ENCODE data around the gene ABCC1.
"Not testable (repeated sequence)": the region's sequence is repeated elsewhere in the genome, so short reads cannot be mapped to it uniquely, and the experiment has no call there.

ABCC1 gene

GRCh38 chr16:16104132-16104803 is 154.9 kb downstream of the ABCC1 start:
- peaks cover 11% of the 10 kb centered on the region for H3K36me3 ChIP-seq (ENCODE audit: control insufficient read depth, insufficient read depth, low read length)
- H3K4me3 ChIP-seq (ENCODE audit: low read length); H3K27me3 ChIP-seq (ENCODE audit: control insufficient read depth, insufficient read depth, low read length); H3K4me1 ChIP-seq (ENCODE audit: control insufficient read depth, insufficient read depth, low read length); H3K9me3 ChIP-seq (ENCODE audit: control insufficient read depth, low read length); H3K9ac ChIP-seq (ENCODE audit: low read length): not testable (repeated sequence)

- H3K27me3 ChIP-seq (ENCODE audit: control insufficient read depth, insufficient read depth, low read length); H3K4me3 ChIP-seq (ENCODE audit: low read length); H3K4me1 ChIP-seq (ENCODE audit: control insufficient read depth, insufficient read depth, low read length); H3K9me3 ChIP-seq (ENCODE audit: control insufficient read depth, low read length); H3K9ac ChIP-seq (ENCODE audit: low read length): not testable (repeated sequence)
- peaks cover 11% of the 10 kb centered on the region for H3K36me3 ChIP-seq (ENCODE audit: control insufficient read depth, insufficient read depth, low read length)
Observed at GRCh38 chr16:16104804-16105141, 155.4 kb downstream of the ABCC1 start.

- Histone ChIP-seq H3K9me3 (ENCODE audit: control insufficient read depth, low read length) (no peaks in the 10 kb centered on the region), H3K4me1 (ENCODE audit: control insufficient read depth, insufficient read depth, low read length) (no peaks in the 10 kb centered on the region), H3K36me3 (ENCODE audit: control insufficient read depth, insufficient read depth, low read length) (peaks cover 11% of the 10 kb centered on the region), H3K9ac (ENCODE audit: low read length) (no peak overlapping the region), H3K27me3 (ENCODE audit: control insufficient read depth, insufficient read depth, low read length) (no peaks in the 10 kb centered on the region), H3K4me3 (ENCODE audit: low read length) (no peak overlapping the region)
Observed at GRCh38 chr16:16105646-16106045, 156.2 kb downstream of the ABCC1 start.

DNA sequence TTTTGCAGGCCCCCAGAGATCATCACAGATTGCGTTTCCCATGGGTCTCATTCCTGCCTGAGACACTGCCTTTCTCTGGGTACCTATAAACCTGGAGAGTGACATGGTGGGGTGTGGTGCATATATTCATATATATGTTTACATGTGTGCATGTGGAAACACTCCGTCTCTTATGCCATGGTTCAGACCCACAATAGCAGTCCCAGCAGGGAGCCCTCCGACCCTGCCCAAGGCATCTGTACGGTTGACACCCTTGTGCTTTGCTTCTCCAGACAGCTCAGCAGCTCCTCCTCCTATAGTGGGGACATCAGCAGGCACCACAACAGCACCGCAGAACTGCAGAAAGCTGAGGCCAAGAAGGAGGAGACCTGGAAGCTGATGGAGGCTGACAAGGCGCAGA is 157.1 kb downstream of the ABCC1 start:
- Histone ChIP-seq H3K27me3 (ENCODE audit: control insufficient read depth, insufficient read depth, low read length) (no peaks in the 10 kb centered on the region), H3K4me3 (ENCODE audit: low read length) (no peak overlapping the region), H3K9me3 (ENCODE audit: control insufficient read depth, low read length) (no peaks in the 10 kb centered on the region), H3K4me1 (ENCODE audit: control insufficient read depth, insufficient read depth, low read length) (no peaks in the 10 kb centered on the region), H3K36me3 (ENCODE audit: control insufficient read depth, insufficient read depth, low read length) (peaks cover 11% of the 10 kb centered on the region), H3K9ac (ENCODE audit: low read length) (no peak overlapping the region)

- Histone ChIP-seq H3K36me3 (ENCODE audit: control insufficient read depth, insufficient read depth, low read length) (peaks cover 6% of the 10 kb centered on the region), H3K4me1 (ENCODE audit: control insufficient read depth, insufficient read depth, low read length) (no peaks in the 10 kb centered on the region), H3K9me3 (ENCODE audit: control insufficient read depth, low read length) (no peaks in the 10 kb centered on the region), H3K9ac (ENCODE audit: low read length) (no peak overlapping the region), H3K27me3 (ENCODE audit: control insufficient read depth, insufficient read depth, low read length) (no peaks in the 10 kb centered on the region), H3K4me3 (ENCODE audit: low read length) (no peak overlapping the region)
Observed at GRCh38 chr16:16107839-16108238, 158.4 kb downstream of the ABCC1 start.

DNA sequence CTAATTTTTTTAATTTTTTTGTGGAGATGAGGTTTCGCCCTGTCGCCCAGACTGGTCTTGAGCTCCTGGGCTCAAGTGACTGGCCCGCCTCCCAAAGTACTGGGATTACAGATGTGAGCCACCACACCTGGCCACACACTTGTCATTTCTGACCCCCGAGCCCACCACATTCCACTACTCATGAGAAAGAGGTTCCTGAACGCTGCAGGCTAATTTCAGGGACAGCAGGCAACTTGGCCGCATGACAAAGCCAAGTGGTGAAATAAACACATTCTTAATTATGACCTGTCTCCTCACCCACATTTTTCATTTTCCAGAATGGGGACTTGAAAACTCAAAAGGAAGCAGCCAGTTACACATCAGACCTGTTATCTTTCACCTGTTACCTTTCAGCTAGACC is 159.3 kb downstream of the ABCC1 start:
- H3K4me1 ChIP-seq (ENCODE audit: control insufficient read depth, insufficient read depth, low read length): no peaks in the 10 kb centered on the region
- no peak overlapping the region for H3K4me3 ChIP-seq (ENCODE audit: low read length)
- H3K36me3 ChIP-seq (ENCODE audit: control insufficient read depth, insufficient read depth, low read length): peaks cover 3% of the 10 kb centered on the region
- H3K27me3 ChIP-seq (ENCODE audit: control insufficient read depth, insufficient read depth, low read length): no peaks in the 10 kb centered on the region
- no peaks in the 10 kb centered on the region for H3K9me3 ChIP-seq (ENCODE audit: control insufficient read depth, low read length)
- H3K9ac ChIP-seq (ENCODE audit: low read length): no peak overlapping the region

DNA sequence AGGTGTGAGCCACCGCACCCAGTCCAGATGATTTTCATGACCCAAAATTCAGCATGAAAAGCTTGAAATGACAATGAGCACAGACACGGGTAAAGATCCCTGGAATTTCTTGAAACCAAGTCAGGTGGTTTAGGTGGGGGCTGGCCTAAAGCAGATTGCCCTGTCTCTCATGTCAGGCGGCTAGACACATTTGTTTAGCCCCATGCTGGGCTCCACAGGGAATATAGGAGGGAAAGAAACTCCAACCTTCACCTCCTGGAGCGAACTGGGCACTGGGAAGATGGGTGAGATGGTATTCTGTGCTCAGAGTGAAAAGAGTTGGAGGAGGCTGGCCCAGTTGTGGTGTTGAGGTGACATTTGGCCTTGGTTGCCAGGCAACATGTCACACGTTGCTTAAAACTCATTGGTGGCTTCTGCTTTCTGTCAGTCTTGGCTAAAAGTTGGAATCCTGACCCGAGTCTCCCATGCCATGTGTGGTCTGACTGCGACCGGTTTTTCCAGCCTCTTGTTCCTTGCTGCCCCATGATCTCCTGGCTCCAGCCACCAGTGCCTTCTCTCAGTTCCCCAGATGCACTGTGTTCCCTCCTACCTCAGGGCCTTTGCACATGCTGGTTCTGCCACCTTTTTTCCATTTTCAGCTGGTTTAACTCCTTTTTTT is 160.2 kb downstream of the ABCC1 start:
- Histone ChIP-seq H3K36me3 (ENCODE audit: control insufficient read depth, insufficient read depth, low read length) (peaks cover 3% of the 10 kb centered on the region), H3K9ac (ENCODE audit: low read length) (no peak overlapping the region), H3K4me1 (ENCODE audit: control insufficient read depth, insufficient read depth, low read length) (no peaks in the 10 kb centered on the region), H3K4me3 (ENCODE audit: low read length) (no peak overlapping the region), H3K9me3 (ENCODE audit: control insufficient read depth, low read length) (no peaks in the 10 kb centered on the region), H3K27me3 (ENCODE audit: control insufficient read depth, insufficient read depth, low read length) (no peaks in the 10 kb centered on the region)

DNA sequence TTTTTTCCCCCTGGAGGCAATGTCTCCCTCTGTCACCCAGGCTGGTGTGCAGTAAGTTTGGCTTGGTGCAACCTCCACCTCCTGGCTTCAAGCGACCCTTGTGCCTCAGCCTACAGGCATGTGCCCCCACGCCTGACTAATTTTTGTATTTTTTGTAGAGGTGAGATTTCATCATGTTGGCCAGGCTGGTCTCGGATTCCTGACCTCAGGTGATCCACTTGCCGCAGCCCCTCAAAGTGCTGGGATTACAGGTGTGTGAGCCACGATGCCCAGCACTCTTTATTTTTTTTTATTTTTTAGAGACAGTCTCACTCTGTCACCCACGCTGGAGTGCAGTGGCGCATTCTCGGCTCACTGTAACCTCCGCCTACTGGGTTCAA is 160.7 kb downstream of the ABCC1 start:
- no peak overlapping the region for H3K4me3 ChIP-seq (ENCODE audit: low read length)
- peaks cover 3% of the 10 kb centered on the region for H3K36me3 ChIP-seq (ENCODE audit: control insufficient read depth, insufficient read depth, low read length)
- H3K27me3 ChIP-seq (ENCODE audit: control insufficient read depth, insufficient read depth, low read length): no peaks in the 10 kb centered on the region
- no peaks in the 10 kb centered on the region for H3K4me1 ChIP-seq (ENCODE audit: control insufficient read depth, insufficient read depth, low read length)
- no peak overlapping the region for H3K9ac ChIP-seq (ENCODE audit: low read length)
- H3K9me3 ChIP-seq (ENCODE audit: control insufficient read depth, low read length): no peaks in the 10 kb centered on the region

DNA sequence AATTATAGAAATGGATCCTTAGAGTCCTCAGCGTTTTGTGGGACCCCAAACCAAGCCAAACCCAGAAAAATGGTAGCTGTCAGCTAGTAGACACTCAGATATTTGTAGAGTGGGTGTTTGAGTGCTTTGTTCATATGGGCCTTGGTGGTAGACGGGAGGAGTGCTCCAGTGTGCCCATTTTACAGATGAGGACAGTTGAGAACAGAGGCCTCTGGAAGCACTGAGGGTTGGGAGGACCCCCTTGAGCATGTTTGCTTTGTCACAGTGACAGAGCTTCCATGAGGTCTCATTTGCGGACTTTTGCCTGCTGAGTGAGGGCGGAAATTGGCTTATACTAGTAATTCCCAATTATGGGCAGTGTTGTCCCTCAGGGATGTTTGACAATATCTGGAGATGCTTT is 162.2 kb downstream of the ABCC1 start:
- H3K9me3 ChIP-seq (ENCODE audit: control insufficient read depth, low read length): no peaks in the 10 kb centered on the region
- H3K27me3 ChIP-seq (ENCODE audit: control insufficient read depth, insufficient read depth, low read length): no peaks in the 10 kb centered on the region
- H3K4me3 ChIP-seq (ENCODE audit: low read length): no peak overlapping the region
- no peak overlapping the region for H3K9ac ChIP-seq (ENCODE audit: low read length)
- H3K4me1 ChIP-seq (ENCODE audit: control insufficient read depth, insufficient read depth, low read length): no peaks in the 10 kb centered on the region
- H3K36me3 ChIP-seq (ENCODE audit: control insufficient read depth, insufficient read depth, low read length): peaks cover 6% of the 10 kb centered on the region

DNA sequence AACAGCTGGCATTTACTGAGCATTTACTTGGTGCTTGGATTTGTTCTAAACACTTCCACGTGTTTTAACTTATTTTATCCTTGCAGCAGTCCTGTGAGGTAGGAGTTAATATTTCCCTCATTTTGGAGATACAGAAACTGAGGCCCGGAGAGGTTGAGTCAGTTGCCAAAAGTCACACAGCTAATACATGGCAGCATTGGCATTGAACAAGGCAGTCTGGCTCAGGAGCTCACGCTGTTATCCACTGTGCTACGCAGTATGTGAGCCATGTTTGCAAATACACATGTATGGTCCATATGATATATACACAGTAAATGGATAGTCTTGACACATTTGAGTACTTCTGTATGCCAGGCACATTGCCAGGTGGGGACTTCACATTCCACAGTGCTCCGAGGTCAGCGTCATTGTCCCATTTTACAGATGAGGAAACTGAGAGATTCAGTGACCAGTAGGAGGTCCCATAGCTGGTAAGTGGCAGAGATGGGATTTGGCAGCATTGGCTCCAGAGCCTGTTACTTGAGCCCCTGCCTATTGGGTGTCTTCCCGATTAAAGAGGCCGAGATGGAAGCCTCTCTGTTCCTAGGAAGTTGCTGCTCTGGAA is 163.1 kb downstream of the ABCC1 start:
- Histone ChIP-seq H3K9me3 (ENCODE audit: control insufficient read depth, low read length) (no peaks in the 10 kb centered on the region), H3K36me3 (ENCODE audit: control insufficient read depth, insufficient read depth, low read length) (peaks cover 15% of the 10 kb centered on the region), H3K9ac (ENCODE audit: low read length) (no peak overlapping the region)

DNA sequence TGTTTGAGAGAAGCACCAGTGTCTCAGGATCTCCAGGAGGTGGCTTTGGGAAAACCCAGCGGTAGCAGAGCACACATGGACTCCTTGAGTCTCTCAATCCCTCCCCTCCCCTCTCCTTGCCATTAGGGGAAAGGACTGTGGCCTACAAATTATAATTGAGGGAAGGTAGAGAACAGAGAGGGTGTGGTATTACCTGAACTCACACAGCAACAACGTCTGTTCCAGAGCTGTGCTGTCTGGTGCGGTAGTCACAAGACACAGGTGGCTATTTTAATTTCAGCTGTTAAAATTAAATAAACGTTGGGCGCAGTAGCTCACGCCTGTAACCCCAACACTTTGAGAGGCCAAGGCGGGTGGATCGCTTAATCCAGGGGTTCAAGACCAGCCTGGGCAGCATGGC is 163.7 kb downstream of the ABCC1 start:
- Histone ChIP-seq H3K9ac (ENCODE audit: low read length) (no peak overlapping the region), H3K9me3 (ENCODE audit: control insufficient read depth, low read length) (no peaks in the 10 kb centered on the region), H3K4me3 (ENCODE audit: low read length) (no peak overlapping the region), H3K4me1 (ENCODE audit: control insufficient read depth, insufficient read depth, low read length) (no peaks in the 10 kb centered on the region), H3K27me3 (ENCODE audit: control insufficient read depth, insufficient read depth, low read length) (no peaks in the 10 kb centered on the region), H3K36me3 (ENCODE audit: control insufficient read depth, insufficient read depth, low read length) (peaks cover 18% of the 10 kb centered on the region)

More for the DNA sequence above, 163.1 kb downstream of the ABCC1 start:
- Histone ChIP-seq H3K4me1 (ENCODE audit: control insufficient read depth, insufficient read depth, low read length) (no peaks in the 10 kb centered on the region), H3K4me3 (ENCODE audit: low read length) (no peak overlapping the region), H3K27me3 (ENCODE audit: control insufficient read depth, insufficient read depth, low read length) (no peaks in the 10 kb centered on the region)

- Histone ChIP-seq H3K9me3 (ENCODE audit: control insufficient read depth, low read length) (no peaks in the 10 kb centered on the region), H3K36me3 (ENCODE audit: control insufficient read depth, insufficient read depth, low read length) (peaks cover 25% of the 10 kb centered on the region), H3K27me3 (ENCODE audit: control insufficient read depth, insufficient read depth, low read length) (no peaks in the 10 kb centered on the region), H3K4me1 (ENCODE audit: control insufficient read depth, insufficient read depth, low read length) (no peaks in the 10 kb centered on the region), H3K4me3 (ENCODE audit: low read length) (no peak overlapping the region), H3K9ac (ENCODE audit: low read length) (no peak overlapping the region)
Observed at GRCh38 chr16:16116841-16117240, 167.4 kb downstream of the ABCC1 start.
